HK-2 (cell line): ENCODE results near the gene NANOGP8.
"Not testable (repeated sequence)": the region's sequence is repeated elsewhere in the genome, so short reads cannot be mapped to it uniquely, and the experiment has no call there.

Experiments used
- DNase-seq: peaks from one replicate; pipeline ENCODE4 v3.0.0-alpha.2; 2018; ENCODE audit not compliant: unreplicated experiment

Gene NANOGP8

DNA sequence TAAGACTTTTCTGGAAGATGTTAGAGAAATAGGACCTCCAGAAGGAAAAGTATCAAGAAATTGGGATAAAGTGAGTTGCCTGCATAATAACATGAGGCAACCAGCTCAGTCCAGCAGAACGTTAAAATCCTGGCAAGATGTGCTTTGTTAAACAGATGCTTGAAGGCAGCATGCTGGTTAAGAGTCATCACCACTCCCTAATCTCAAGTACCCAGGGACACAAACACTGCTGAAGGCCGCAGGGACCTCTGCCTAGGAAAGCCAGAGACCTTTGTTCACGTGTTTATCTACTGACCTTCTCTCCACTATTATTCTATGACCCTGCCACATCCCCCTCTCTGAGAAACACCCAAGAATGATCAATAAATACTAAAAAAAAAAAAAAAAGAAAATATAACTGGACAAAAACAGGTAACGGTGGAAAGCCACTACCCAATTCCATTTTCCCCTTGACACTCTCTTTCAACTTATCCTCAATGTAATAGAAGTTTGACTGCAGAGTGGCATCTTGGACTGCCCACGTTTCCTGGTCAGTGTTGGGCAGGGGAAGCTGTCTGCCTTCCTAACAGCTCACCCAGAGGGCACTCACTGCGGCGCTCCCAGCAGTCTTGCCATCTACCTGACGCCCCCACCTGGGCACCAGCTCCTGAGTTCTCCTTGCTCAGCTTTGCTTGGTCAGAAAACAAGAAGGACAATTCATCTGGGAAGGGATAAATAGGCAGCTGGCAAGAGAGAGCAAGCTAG is at the start of gene NANOGP8:
Gene NANOGP8, minus strand, starts transcription at position 120 of the 744 bp plus-strand sequence. CDS start 185 bp downstream, outside the sequence.
- not testable (repeated sequence) for DNase-seq

DNA sequence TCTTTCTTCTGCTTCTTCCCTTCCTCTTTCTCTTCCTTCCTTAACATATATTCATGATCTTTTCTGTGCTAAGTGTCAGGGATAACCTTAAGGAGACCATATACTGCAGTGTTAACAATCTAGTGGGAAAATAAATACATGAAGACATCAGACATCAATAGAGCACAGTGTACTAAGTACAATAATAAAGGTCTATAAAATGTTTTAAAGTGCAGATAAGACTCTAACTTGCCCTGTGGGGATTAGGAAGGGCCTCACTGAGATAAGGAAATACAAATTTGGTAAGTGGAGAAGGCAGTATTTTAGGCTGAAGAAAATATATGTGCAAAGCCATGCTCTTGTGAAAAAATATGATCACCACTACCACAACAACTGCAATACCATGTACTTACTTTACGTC is 49.2 kb upstream of the NANOGP8 start:
- no peak for DNase-seq

- DNase-seq: no peak
These were observed 45.1 kb upstream of the NANOGP8 start for GRCh38 chr15:35130245-35130644.

- no peak for DNase-seq
These were observed 44.3 kb upstream of the NANOGP8 start for GRCh38 chr15:35129361-35129760.

DNA sequence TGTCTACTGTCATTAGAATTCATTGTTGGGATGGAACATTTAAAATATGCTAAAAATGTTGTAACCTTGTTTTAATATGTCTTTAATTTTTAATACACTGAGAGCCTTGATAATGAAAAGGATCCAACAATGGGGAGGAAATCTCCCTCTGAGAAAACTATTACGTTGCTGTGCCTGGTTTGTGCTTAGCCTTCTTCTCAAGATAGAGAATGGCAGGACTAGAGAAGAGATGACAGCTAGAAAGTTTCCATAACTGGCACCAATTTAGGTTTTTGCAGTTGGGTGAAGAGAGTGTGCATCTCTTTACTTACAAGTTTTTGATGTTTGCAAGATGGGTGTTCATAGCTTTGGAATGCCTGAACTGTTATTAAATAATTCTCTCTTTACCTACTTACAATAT is 42.6 kb upstream of the NANOGP8 start:
- no peak for DNase-seq

DNA sequence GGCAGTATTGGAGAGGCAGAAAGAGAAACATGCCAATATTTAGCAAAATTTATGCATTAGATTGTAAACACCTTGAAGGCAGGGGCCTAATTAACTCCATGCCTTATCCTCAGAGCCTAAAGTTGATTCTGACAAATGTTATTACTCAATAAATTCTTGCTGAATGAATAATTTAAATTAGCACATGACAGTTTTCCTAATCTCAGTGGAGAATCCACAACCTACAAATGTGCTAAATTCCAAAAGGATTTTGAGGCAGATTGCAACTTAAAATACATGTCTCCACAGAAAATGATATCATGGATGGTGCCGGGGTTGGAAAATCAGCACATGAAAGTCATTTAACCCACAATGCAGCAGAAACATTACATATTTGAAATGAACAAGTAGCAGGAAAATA is 41.1 kb upstream of the NANOGP8 start:
- no peak for DNase-seq

GRCh38 chr15:35123743-35124142 is 38.6 kb upstream of the NANOGP8 start:
- no peak for DNase-seq

GRCh38 chr15:35121611-35122359 is 36.7 kb upstream of the NANOGP8 start:
- DNase-seq: no peak

DNA sequence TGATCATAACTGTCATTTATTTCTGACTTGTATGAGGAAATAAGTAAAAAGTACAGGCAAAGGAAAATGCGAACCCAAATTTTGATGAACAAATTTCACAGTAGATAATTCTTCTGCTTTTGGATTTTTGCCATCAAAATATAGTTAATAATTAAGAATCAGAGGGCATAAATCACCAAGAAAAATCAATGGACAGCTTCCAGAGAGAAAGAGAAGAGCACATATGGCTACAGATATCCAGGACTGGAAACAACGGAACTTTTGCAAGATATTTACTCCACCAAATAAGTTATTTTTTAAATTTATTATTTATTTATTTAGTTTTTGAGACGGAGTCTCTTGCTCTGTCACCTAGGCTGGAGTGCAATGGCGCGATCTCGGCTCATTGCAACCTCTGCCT is 35.1 kb upstream of the NANOGP8 start:
- no peak for DNase-seq

- no peak for DNase-seq
These were observed 33.9 kb upstream of the NANOGP8 start for GRCh38 chr15:35118960-35119359.

GRCh38 chr15:35117543-35118265 is 32.6 kb upstream of the NANOGP8 start:
- no peak for DNase-seq

- DNase-seq: no peak
These were observed 30.1 kb upstream of the NANOGP8 start for GRCh38 chr15:35115155-35115725.

- DNase-seq: no peak
These were observed 27.3 kb upstream of the NANOGP8 start for GRCh38 chr15:35112346-35112745.

GRCh38 chr15:35111861-35112260 is 26.8 kb upstream of the NANOGP8 start:
- DNase-seq: no peak

GRCh38 chr15:35108453-35108852 is 23.4 kb upstream of the NANOGP8 start:
- DNase-seq: no peak

GRCh38 chr15:35107561-35107960 is 22.5 kb upstream of the NANOGP8 start:
- no peak for DNase-seq

DNA sequence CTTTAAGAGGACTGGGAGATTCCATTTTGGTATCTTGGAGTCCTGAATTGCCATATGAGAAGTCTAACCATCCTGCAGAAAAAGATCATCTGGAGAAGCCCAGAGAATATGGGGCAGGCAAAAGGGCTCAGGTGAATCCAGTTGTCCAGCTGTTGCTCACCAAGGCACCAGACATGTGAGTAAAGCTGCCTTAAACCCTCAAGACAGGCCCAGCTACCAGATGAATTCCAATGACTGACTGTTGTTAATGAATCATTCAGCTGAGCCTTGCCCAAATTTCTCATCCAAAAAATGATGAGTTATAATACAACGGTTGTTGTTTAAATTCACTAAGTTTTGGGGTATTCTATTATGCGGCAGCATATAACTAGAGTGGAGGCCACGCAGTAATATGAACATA is 22.0 kb upstream of the NANOGP8 start:
- DNase-seq: no peak

GRCh38 chr15:35104526-35105147 is 19.5 kb upstream of the NANOGP8 start:
- DNase-seq: no peak

GRCh38 chr15:35102186-35102585 is 17.1 kb upstream of the NANOGP8 start:
- DNase-seq: no peak

DNA sequence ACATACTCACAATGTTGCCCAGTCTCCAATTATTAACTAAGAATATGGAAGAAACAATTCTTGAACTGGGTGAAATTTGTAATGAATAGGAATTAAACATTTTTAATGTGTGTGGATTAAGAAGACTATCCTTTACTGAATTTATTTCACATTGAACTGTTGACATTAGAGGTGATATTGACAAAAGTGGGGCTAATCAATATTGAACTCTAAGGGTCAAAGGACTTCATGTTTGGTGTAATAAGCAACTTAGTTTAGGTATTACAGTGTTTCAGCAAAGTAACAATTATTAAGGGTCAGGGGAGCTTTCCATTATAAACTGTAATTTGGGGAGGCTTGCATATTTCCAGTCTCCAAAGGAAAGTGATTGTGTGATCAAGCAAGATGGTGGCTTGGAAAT is 16.2 kb upstream of the NANOGP8 start:
- DNase-seq: no peak

DNA sequence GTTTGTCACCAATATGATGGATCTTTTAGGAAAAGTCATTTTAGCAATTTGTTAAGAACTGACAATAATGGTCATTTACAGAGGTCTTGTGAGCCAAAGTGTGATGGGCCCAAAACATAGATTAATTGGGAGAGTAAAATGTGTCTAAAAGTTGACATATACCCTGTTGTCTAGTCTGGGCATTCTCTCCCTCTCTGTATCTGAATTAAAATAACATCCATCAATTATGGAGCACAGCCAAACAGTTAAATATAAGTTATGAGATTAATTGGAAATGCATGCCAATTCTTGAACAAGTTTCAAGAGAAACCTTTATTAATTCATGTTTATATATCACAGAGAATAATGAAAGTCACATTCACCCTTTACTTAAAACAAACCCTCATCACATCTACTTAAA is 13.6 kb upstream of the NANOGP8 start:
- no peak for DNase-seq

- DNase-seq: no peak
These were observed 10.8 kb upstream of the NANOGP8 start for GRCh38 chr15:35095941-35096340.
